Suprapubic skin (tissue), 4 donors: ENCODE data around the gene CDH4. TPM values are rescaled to one million over a fixed set of nuclear protein-coding genes. Genes with fewer than 3 reads are reported as not detected.

Experiments
- DNase-seq, 2 donors: peaks; one replicate each; pipeline ENCODE4 v3.0.0-alpha.2; 2019; ENCODE audit warnings: low spot score in 2 of 2
- H3K27ac ChIP-seq: fragments of 200-600 bp; sonication (generic); one replicate; pipeline ENCODE4 v1.5.1; 2019
- H3K27me3 ChIP-seq: fragments of 200-600 bp; sonication (generic); one replicate; pipeline ENCODE4 v1.5.1; 2019
- H3K36me3 ChIP-seq: fragments of 200-600 bp; sonication (generic); one replicate; pipeline ENCODE4 v1.5.1; 2019
- H3K4me1 ChIP-seq: fragments of 200-600 bp; sonication (generic); one replicate; pipeline ENCODE4 v1.5.1; 2019
- H3K4me3 ChIP-seq: fragments of 200-600 bp; sonication (generic); one replicate; pipeline ENCODE4 v1.5.1; 2019; ENCODE audit warnings: mild to moderate bottlenecking
- H3K9me3 ChIP-seq: fragments of 200-600 bp; sonication (generic); one replicate; pipeline ENCODE4 v1.5.1; 2019
- CTCF ChIP-seq, 2 donors: fragments of 200-600 bp in 1 of 2; fragments of 450-650 bp in 1 of 2; sonication (generic) in 1 of 2; IDR thresholded peaks; one replicate each; pipeline ENCODE4 v1.5.1; 2016 to 2019; ENCODE audit warnings: antibody characterized with exemption in 2 of 2, mild to moderate bottlenecking in 1 of 2, moderate library complexity in 1 of 2
- EP300 ChIP-seq: sonication (generic); formaldehyde crosslinking; IDR thresholded peaks from one replicate; pipeline ENCODE4 v1.6.1; 2017; ENCODE audit warnings: antibody characterized with exemption
- POLR2A ChIP-seq, 2 donors: fragments of 450-650 bp; IDR thresholded peaks; one replicate each; pipeline ENCODE4 v1.6.1; 2017; ENCODE audit warnings: antibody characterized with exemption in 2 of 2, mild to moderate bottlenecking in 2 of 2, moderate library complexity in 2 of 2
- POLR2AphosphoS5 ChIP-seq, 3 donors: sonication (generic); formaldehyde crosslinking; IDR thresholded peaks; one replicate each; pipeline ENCODE4 v1.6.1; 2017; ENCODE audit warnings: antibody characterized with exemption in 3 of 3
- WGBS: methylation state at CpG from one replicate; pipeline ENCODE4 v1.1.5; 2018; 5-methylcytosine and 5-hydroxymethylcytosine counted together
- total RNA-seq, 4 donors: library from RNA; depleted of rRNA; stranded (reverse); fragments of >200 nt; gene quantifications; one replicate each; pipeline ENCODE4 v1.1.0, GENCODE V29; 2016

Gene CDH4
- total RNA-seq, 4 donors from 2014 or later = 0.91 to 5.9 (median 2.6) TPM

DNA sequence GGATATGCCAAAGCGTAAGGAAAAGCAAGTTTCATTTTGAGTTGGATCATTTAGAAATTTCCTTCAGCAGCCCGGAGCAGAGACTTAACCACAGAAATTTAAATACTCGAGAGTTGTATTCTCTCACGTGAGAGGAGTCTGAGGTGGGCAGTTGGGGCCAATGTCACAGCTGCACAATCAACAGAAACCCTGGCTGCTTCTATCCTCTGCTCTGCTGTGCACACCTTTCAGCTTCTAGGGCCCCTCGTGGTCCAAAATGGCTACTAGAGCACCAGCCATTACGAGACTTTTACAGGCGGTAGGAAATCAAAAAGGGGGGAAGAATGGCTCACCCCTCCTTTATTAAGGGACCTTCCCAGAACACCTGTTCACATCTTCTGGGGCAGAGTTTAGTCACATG lies 659.8 kb downstream of the CDH4 start:
- peaks cover 15% of the 10 kb centered on the region for H3K27me3 ChIP-seq
- TF ChIP-seq POLR2AphosphoS5 (IDR thresholded peaks at IDR 0.05) (no peak), EP300 (no peak), POLR2A (IDR thresholded peaks at IDR 0.05) (no peak), CTCF (IDR thresholded peaks at IDR 0.05) (no peak)
- no peaks in the 10 kb centered on the region for H3K4me1 ChIP-seq
- 90% methylated on average over 7 of the region's 7 CpGs for WGBS
- H3K9me3 ChIP-seq = no peaks in the 10 kb centered on the region
- H3K4me3 ChIP-seq = no peak overlapping the region
- H3K36me3 ChIP-seq = no peaks in the 10 kb centered on the region
- H3K27ac ChIP-seq = no peak overlapping the region
- no peak for DNase-seq

DNA sequence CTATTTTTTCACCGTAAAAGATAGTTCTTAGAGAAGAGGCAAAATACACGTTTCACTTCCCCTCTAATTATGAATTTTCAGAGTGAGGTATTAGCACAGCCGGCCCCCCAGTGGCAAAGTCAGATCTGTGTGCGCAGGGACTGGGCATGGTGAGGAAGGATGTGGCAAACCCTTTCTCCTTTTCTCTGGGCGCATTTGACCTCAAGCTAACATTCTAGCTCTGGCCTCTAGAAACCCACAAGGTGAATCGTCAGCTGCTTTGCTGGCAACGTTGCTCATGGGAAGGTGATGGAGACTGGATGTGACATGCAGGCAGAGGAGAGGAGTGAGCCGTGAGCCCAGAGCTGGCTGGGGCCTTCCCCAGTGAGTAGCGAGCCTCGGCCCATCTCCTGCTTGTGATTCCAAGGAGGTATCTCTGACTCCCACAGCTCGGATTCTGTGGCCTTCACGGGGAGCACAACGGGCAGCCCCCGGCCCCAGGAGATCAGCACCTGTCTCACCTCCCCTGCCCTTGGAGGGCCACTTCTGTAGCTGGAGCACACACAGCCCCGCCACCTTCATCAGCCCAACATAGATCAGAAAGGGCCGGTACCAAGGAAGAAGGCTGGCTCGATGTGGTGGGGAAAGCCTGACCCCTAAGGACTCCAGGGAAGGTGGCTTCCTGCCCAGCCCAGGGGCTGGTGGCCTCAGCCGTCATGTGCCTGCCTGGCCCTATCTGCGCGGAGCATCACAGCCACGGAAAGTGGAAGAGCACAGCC lies 660.8 kb downstream of the CDH4 start:
- 81% methylated on average over 8 of the region's 21 CpGs for WGBS
- Histone ChIP-seq H3K4me1 (no peaks in the 10 kb centered on the region), H3K4me3 (no peak overlapping the region), H3K36me3 (no peaks in the 10 kb centered on the region), H3K9me3 (no peaks in the 10 kb centered on the region), H3K27me3 (peaks cover 17% of the 10 kb centered on the region), H3K27ac (no peak overlapping the region)
- no peak for DNase-seq
- TF ChIP-seq POLR2AphosphoS5 (IDR thresholded peaks at IDR 0.05) (no peak), EP300 (no peak), POLR2A (IDR thresholded peaks at IDR 0.05) (no peak), CTCF (IDR thresholded peaks at IDR 0.05) (no peak)

DNA sequence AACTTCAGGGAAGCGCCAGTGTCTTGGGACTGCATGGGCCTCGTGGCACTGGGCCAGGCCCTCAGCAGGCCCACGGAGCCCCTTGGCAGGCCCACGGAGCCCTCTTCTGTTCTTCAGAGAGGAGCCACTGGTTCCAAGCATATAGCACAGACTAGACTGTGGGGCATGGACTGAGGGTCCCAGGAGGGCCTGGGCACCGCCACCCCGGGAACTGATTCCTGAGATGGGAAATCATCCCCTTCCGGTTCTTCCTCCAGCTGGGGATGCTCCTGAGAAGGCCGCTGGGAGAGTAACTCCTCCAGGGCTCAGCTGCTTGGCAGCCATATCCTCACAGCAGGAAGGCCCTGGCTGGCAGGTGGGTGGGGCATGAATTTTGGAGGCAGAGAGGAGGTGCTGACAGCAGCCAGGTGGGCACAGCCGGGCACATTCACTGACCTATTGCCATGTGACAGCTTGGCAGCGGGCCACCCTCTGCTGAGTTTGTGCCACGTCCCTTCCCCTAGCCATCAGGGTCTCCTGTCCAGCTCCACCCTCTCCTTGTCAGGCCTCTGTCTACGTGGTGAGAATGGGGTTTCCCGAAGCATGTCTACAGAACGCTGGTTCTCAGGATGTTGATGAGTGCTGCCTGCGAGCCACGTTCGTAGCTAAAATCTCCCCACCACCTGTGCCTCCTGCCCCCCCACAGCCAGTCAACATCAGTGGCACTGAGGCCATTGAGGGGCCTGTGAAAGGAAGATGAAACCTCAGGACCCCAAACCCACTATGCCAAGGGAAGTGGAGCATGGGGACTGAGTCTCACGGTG lies 661.6 kb downstream of the CDH4 start:
- 79% methylated on average over 11 of the region's 18 CpGs for WGBS
- H3K36me3 ChIP-seq = no peaks in the 10 kb centered on the region
- peaks cover 15% of the 10 kb centered on the region for H3K27me3 ChIP-seq
- no peak for TF ChIP-seq CTCF (IDR thresholded peaks at IDR 0.05)
- no peak for TF ChIP-seq POLR2AphosphoS5 (IDR thresholded peaks at IDR 0.05)
- no peak for TF ChIP-seq POLR2A (IDR thresholded peaks at IDR 0.05)
- no peak for TF ChIP-seq EP300
- no peak overlapping the region for H3K27ac ChIP-seq
- no peak overlapping the region for H3K4me3 ChIP-seq
- H3K9me3 ChIP-seq = no peaks in the 10 kb centered on the region
- H3K4me1 ChIP-seq = no peaks in the 10 kb centered on the region
- DNase-seq = no peak

DNA sequence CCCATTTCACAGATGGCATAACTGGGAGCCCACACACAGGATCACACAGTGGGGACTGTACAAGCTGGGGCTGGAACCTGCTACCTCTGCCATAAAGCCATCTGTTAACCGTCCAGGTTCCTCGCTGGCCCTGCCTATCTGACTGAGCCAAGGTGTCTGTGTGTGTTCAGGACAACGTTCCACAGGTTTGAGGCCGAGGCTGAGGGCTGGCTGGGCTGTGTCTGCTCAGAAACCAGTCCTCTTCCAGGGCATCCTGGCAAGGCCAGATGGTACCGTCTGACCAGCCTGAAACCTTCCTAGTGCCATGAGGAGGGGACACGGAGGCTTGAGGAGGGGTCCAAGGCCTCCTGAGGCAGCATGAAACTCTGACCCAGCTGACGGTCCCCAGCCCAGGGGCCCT lies 663.0 kb downstream of the CDH4 start:
- H3K4me1 ChIP-seq = no peaks in the 10 kb centered on the region
- 70% methylated on average over 5 of the region's 7 CpGs for WGBS
- H3K27ac ChIP-seq = no peak overlapping the region
- peaks cover 15% of the 10 kb centered on the region for H3K27me3 ChIP-seq
- no peak for DNase-seq
- no peak for TF ChIP-seq POLR2A (IDR thresholded peaks at IDR 0.05)
- no peak for TF ChIP-seq POLR2AphosphoS5 (IDR thresholded peaks at IDR 0.05)
- no peak for TF ChIP-seq EP300
- TF ChIP-seq CTCF (IDR thresholded peaks at IDR 0.05) = no peak
- no peaks in the 10 kb centered on the region for H3K36me3 ChIP-seq
- no peaks in the 10 kb centered on the region for H3K9me3 ChIP-seq
- H3K4me3 ChIP-seq = no peak overlapping the region

GRCh38 chr20:61916318-61916891 lies 664.3 kb downstream of the CDH4 start:
- TF ChIP-seq POLR2A (IDR thresholded peaks at IDR 0.05) (no peak), EP300 (no peak), POLR2AphosphoS5 (IDR thresholded peaks at IDR 0.05) (no peak), CTCF (IDR thresholded peaks at IDR 0.05) (no peak)
- no peaks in the 10 kb centered on the region for H3K9me3 ChIP-seq
- H3K4me1 ChIP-seq = no peaks in the 10 kb centered on the region
- peaks cover 15% of the 10 kb centered on the region for H3K27me3 ChIP-seq
- no peak for DNase-seq
- no peak overlapping the region for H3K27ac ChIP-seq
- no peak overlapping the region for H3K4me3 ChIP-seq
- WGBS = 82% methylated on average over 6 of the region's 6 CpGs
- no peaks in the 10 kb centered on the region for H3K36me3 ChIP-seq
